T-helper 22 cell (primary cell): ENCODE data around the gene SYNJ1.
A peak's percentile ranks its signal among the peaks of the same experiment; 100 is the strongest.
"Not testable (repeated sequence)": the region's sequence is repeated elsewhere in the genome, so short reads cannot be mapped to it uniquely, and the experiment has no call there.

Experiments
- DNase-seq: peaks from one replicate; pipeline ENCODE4 v3.0.0-alpha.2; 2020; ENCODE audit warnings: low read depth

SYNJ1 gene

GRCh38 chr21:32736083-32736482, 8.3 kb upstream of the SYNJ1 start:
- DNase-seq = not testable (repeated sequence)

GRCh38 chr21:32735524-32735923, 7.7 kb upstream of the SYNJ1 start:
- DNase-seq = no peak

GRCh38 chr21:32733990-32734613, 6.3 kb upstream of the SYNJ1 start:
- no peak for DNase-seq

- DNase-seq = no peak
These were observed 5.5 kb upstream of the SYNJ1 start for GRCh38 chr21:32733356-32733755.

- no peak for DNase-seq
These were observed 4.7 kb upstream of the SYNJ1 start for GRCh38 chr21:32732544-32732943.

- DNase-seq = no peak
These were observed 1.0 kb upstream of the SYNJ1 start for GRCh38 chr21:32728848-32729247.

- DNase-seq = no peak
These were observed 635 bp upstream of the SYNJ1 start for GRCh38 chr21:32728456-32728839.

- peak; percentile 4 for DNase-seq
These were observed 750 bp downstream of the SYNJ1 start for GRCh38 chr21:32726839-32727686.

GRCh38 chr21:32719085-32719484, 8.7 kb downstream of the SYNJ1 start:
- DNase-seq = no peak

GRCh38 chr21:32717851-32718316, 9.9 kb downstream of the SYNJ1 start:
- DNase-seq = no peak

GRCh38 chr21:32716486-32716885, 11.3 kb downstream of the SYNJ1 start:
- DNase-seq = no peak

- no peak for DNase-seq
These were observed 14.1 kb downstream of the SYNJ1 start for GRCh38 chr21:32713726-32714125.

- no peak for DNase-seq
These were observed 15.2 kb downstream of the SYNJ1 start for GRCh38 chr21:32712641-32713040.

GRCh38 chr21:32712043-32712442, 15.8 kb downstream of the SYNJ1 start:
- no peak for DNase-seq

- DNase-seq = no peak
These were observed 16.8 kb downstream of the SYNJ1 start for GRCh38 chr21:32710987-32711386.

- DNase-seq = no peak
These were observed 17.6 kb downstream of the SYNJ1 start for GRCh38 chr21:32710069-32710784.

- DNase-seq = no peak
These were observed 19.7 kb downstream of the SYNJ1 start for GRCh38 chr21:32708069-32708468.

- DNase-seq = no peak
These were observed 21.9 kb downstream of the SYNJ1 start for GRCh38 chr21:32705901-32706300.

GRCh38 chr21:32705139-32705538, 22.7 kb downstream of the SYNJ1 start:
- no peak for DNase-seq

- no peak for DNase-seq
These were observed 25.1 kb downstream of the SYNJ1 start for GRCh38 chr21:32702702-32703101.

GRCh38 chr21:32698971-32699693, 28.7 kb downstream of the SYNJ1 start:
- no peak for DNase-seq

GRCh38 chr21:32698286-32698685, 29.5 kb downstream of the SYNJ1 start:
- DNase-seq = no peak
